ENCODE measurements around the gene IGFL1. TPM values are rescaled to one million over a fixed set of nuclear protein-coding genes. Genes with fewer than 3 reads are reported as not detected.

Gene IGFL1
- total RNA-seq, 1 experiment from 2014 or later = not detected

DNA sequence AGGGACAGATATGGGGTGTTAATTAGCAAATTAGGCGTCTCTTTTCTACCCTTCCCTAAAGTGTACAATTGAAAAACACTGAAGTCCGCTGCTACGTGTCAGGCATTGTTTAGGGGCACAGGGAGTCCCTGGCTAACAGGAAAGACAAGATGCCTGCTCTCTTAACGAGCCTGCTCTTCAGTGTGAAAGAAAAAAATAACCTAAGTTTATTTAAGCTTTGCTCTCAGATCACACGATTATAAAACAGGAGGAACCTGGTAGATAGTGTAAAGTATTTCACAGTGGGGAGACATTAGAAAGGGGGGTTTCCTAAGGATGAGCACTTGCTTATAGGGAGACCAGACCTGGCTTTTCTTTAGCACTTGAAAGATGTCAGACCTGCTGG lies 42.8 kb upstream of the IGFL1 start:
- H3K9me3 ChIP-seq (ENCODE audit: low read depth, low read length, poor library complexity, severe bottlenecking) = no peaks in the 10 kb centered on the region
- ChIA-PET POLR2A (ENCODE audit: low non-redundant PET) (no interaction called here), CTCF (no interaction called here)
- intact Hi-C loops (cut with micrococcal nuclease; ENCODE audit: unreplicated experiment) = no loop called here
- DNase-seq (ENCODE audit: low spot score) = no peak
- no peak for TF ChIP-seq CTCF (conservative IDR thresholded peaks at IDR 0.05; ENCODE audit: low read depth, low read length)
- TF ChIP-seq EZH2 (IDR thresholded peaks at IDR 0.05; ENCODE audit: borderline replicate concordance, low read depth, low read length, poor library complexity, severe bottlenecking) = no peak
- no peak overlapping the region for H3K4me3 ChIP-seq (ENCODE audit: low read depth, low read length, poor library complexity, severe bottlenecking)
- BruUV-seq (replicated peaks) = no TSS peak
- H3K4me1 ChIP-seq (ENCODE audit: insufficient read depth, low read length, poor library complexity, severe bottlenecking) = no peaks in the 10 kb centered on the region
- no peaks in the 10 kb centered on the region for H3K27me3 ChIP-seq (replicated peaks; ENCODE audit: insufficient read depth, low read depth, low read length, poor library complexity)
- no peaks in the 10 kb centered on the region for H3K36me3 ChIP-seq (ENCODE audit: insufficient read depth, low read length, poor library complexity, severe bottlenecking)
- H3K27ac ChIP-seq (ENCODE audit: low read depth, low read length, poor library complexity, severe bottlenecking) = no peak overlapping the region

DNA sequence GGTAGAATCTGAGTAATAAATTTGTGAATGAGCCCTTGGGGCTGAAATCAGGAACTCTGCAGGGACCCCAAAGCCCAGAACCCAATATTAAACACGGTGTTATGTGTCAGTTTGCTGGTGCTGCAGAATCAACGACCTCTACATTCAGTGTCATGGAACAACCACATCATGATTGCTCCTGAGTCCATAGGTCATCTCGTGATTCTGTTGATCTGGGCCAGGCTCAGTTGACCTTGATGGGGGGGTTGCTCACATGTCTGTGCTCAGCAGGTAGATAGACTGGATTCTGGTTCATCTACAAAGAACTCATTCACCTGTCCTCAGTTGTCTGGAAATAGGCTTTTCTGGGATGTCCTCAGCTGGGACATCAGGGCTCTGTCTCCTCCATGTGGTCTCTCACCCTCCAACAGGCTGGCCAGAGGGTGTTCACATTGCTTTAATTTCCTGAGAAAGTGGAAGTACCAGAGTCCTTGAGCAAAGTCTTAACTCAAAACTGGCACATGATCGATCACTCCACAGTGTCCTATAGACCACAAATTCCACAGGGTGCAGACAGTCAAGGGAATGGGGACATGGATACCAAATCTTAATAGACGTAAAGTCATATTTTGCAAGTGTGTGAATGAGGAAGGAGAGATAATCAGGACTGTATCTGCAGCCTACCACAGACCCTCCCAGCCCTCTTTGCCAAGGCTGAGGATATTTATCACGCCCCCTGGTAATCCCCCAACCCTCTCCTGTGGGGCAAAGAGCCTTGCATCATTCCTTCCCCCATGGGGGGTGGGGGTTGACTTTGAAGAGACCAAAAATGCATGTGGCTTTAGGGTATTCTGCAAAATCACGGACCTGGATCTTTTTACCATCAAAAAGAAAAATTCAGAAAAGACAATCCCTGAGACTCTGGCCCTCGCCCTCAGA lies 39.3 kb upstream of the IGFL1 start:
- DNase-seq (ENCODE audit: low spot score) = no peak
- intact Hi-C loops (cut with micrococcal nuclease; ENCODE audit: unreplicated experiment) = loop anchor here (1.0 to 5.0 kb wide), 2 partner anchors 72 to 108 kb away; no protein-coding TSS in a partner anchor
- Histone ChIP-seq H3K4me1 (ENCODE audit: insufficient read depth, low read length, poor library complexity, severe bottlenecking) (no peaks in the 10 kb centered on the region), H3K9me3 (ENCODE audit: low read depth, low read length, poor library complexity, severe bottlenecking) (no peaks in the 10 kb centered on the region), H3K4me3 (ENCODE audit: low read depth, low read length, poor library complexity, severe bottlenecking) (no peak overlapping the region), H3K27me3 (replicated peaks; ENCODE audit: insufficient read depth, low read depth, low read length, poor library complexity) (no peaks in the 10 kb centered on the region), H3K36me3 (ENCODE audit: insufficient read depth, low read length, poor library complexity, severe bottlenecking) (no peaks in the 10 kb centered on the region), H3K27ac (ENCODE audit: low read depth, low read length, poor library complexity, severe bottlenecking) (no peak overlapping the region)
- CTCF ChIA-PET = interaction anchor here (1.0 to 1.6 kb wide), 2 partner anchors 108 to 112 kb away, joined by 4 to 6 read pairs; no protein-coding TSS in a partner anchor
- BruUV-seq (replicated peaks) = no TSS peak
- POLR2A ChIA-PET (ENCODE audit: low non-redundant PET) = no interaction called here
- no peak for TF ChIP-seq CTCF (conservative IDR thresholded peaks at IDR 0.05; ENCODE audit: low read depth, low read length)
- TF ChIP-seq EZH2 (IDR thresholded peaks at IDR 0.05; ENCODE audit: borderline replicate concordance, low read depth, low read length, poor library complexity, severe bottlenecking) = no peak

DNA sequence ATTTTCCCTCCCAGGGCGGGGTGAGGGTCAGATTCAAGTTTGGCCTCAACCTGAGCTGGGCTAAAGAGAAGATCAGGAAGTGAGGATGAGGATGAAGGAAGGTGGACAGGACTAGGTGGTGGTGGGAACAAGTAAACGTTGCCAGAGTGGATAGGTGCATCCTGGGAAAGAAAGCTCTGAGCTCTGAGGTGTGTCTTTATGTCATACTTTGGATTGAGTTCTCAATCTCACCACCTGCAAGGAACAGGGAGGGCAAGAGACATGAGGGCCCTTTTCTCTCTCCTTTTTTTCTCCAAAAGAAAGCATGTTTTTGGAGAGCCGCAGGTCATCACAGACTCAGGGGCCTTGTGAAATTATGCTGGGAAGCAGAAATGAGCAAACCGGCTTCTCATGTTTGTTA lies 38.2 kb upstream of the IGFL1 start:
- Histone ChIP-seq H3K27ac (ENCODE audit: low read depth, low read length, poor library complexity, severe bottlenecking) (no peak overlapping the region), H3K4me1 (ENCODE audit: insufficient read depth, low read length, poor library complexity, severe bottlenecking) (no peaks in the 10 kb centered on the region), H3K36me3 (ENCODE audit: insufficient read depth, low read length, poor library complexity, severe bottlenecking) (no peaks in the 10 kb centered on the region), H3K4me3 (ENCODE audit: low read depth, low read length, poor library complexity, severe bottlenecking) (no peak overlapping the region), H3K9me3 (ENCODE audit: low read depth, low read length, poor library complexity, severe bottlenecking) (no peaks in the 10 kb centered on the region), H3K27me3 (replicated peaks; ENCODE audit: insufficient read depth, low read depth, low read length, poor library complexity) (no peaks in the 10 kb centered on the region)
- no TSS peak for BruUV-seq (replicated peaks)
- DNase-seq (ENCODE audit: low spot score) = no peak
- intact Hi-C loops (cut with micrococcal nuclease; ENCODE audit: unreplicated experiment) = loop anchor here (5.0 kb wide), 1 partner anchor 71 kb away; no protein-coding TSS in a partner anchor
- CTCF ChIA-PET = interaction anchor here (0.5 kb wide), 1 partner anchor 215 kb away, joined by 6 read pairs; no protein-coding TSS in a partner anchor
- TF ChIP-seq EZH2 (IDR thresholded peaks at IDR 0.05; ENCODE audit: borderline replicate concordance, low read depth, low read length, poor library complexity, severe bottlenecking) (no peak), CTCF (conservative IDR thresholded peaks at IDR 0.05; ENCODE audit: low read depth, low read length) (no peak)
- POLR2A ChIA-PET (ENCODE audit: low non-redundant PET) = no interaction called here
